NCI-H146 treated with DMSO at 0.1 percent for 48 hours (cell line): Measurements from ENCODE around the gene TSPAN33.

Experiments used
- DNase-seq: peaks from one replicate; lab custom pipeline; 2025; ENCODE audit not compliant: unreplicated experiment; lab: John Stamatoyannopoulos, UW

Gene TSPAN33

GRCh38 chr7:129134356-129134987, 10.0 kb upstream of the TSPAN33 start:
- no peak for DNase-seq

- DNase-seq, result no peak
These were observed 7.4 kb upstream of the TSPAN33 start for GRCh38 chr7:129136887-129137642.

DNA sequence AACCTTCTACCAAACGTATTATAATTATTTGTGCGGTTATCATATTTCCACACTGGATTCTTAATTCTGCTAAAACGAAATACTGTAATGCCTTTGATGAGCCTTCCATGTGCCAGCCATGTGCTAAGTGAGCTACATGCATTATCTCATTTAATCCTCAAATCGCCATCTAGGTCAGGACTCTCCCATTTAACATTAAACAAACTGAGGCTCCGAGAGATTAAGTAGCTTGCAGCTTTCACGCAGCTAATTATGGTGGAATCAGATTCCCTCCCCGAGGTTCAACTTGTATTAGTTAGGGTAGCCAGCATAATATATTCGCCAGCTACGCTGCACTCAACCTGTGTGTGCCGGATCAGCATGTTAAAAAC, 798 bp upstream of the TSPAN33 start:
- no peak for DNase-seq

DNA sequence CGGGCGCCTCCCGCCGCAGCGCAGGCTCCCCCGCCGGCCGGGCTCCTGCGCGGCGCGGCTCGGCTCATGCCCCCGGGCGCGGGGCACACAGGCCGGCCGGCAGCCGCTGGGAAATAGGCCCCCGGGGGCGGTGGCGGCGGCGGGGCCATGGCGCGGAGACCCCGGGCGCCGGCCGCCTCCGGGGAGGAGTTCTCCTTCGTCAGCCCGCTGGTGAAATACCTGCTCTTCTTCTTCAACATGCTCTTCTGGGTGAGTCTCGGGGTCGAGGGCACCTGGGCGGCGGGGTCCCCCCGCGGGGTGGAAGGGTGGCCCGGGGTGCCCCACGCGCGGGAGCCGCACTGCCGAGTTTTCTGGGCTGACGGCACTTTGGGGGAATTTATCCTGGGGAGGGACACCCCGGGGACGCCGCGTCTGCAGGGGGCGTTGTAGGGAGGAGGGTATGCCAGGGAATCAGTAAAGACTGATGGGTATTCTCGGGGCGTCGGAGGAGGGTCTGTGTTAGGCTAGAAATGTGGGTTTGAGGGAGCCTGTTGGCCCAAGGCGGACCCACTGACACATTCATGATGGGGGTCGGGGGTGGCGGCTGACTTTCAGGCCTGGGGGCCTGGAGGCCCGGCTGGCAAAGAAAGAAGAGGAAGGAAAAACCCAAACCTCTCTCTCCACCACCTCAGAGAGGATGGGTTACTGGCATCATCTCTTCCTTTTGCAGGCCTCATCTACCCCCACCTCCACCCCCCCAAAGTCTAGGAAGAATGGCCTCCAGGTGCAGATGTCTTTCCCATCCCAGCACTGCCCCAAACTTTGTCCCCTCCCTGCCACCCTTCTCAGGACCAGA, 544 bp downstream of the TSPAN33 start:
- DNase-seq, result no peak

- DNase-seq, result no peak
These were observed 1.9 kb downstream of the TSPAN33 start for GRCh38 chr7:129146237-129146979.

DNA sequence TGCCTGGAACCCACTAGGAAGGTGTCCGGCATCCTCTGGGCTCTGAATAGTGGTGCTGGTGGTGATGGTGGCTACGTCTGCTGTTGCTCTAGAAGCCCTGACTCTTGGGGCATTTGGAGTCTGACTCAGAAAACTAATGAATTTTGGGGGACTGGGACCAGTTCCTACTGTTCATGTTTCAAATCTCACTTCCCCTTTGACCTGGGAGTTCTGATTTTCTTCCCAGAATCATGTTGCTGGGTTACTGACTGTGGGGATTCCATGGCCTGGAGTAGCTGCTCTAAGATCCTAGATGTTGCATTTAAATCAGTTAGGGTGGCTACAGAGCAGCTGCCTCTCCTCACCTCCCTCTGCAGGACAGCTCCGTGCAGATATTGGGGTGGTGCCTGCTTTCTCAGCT, 3.2 kb downstream of the TSPAN33 start:
- no peak for DNase-seq

DNA sequence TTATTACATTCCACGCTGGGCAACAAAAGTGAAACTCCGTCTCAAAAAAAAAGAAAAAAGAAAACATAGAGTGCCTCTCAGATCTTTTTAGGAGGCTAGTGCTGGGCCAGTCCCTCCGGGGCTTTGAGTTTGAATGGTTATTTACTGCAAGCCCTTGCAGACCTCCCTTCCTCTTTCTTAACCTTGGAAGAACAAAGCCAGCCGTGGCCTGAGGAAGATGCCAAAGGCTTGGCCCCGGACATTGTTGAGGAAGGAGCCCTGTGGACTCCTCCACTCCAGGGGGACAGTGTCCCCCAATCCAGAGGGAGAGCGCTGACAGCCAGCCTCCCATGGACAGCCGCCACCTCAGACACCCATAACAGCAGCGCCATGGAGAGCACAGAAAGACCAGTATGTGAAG, 5.0 kb downstream of the TSPAN33 start:
- DNase-seq, result no peak

DNA sequence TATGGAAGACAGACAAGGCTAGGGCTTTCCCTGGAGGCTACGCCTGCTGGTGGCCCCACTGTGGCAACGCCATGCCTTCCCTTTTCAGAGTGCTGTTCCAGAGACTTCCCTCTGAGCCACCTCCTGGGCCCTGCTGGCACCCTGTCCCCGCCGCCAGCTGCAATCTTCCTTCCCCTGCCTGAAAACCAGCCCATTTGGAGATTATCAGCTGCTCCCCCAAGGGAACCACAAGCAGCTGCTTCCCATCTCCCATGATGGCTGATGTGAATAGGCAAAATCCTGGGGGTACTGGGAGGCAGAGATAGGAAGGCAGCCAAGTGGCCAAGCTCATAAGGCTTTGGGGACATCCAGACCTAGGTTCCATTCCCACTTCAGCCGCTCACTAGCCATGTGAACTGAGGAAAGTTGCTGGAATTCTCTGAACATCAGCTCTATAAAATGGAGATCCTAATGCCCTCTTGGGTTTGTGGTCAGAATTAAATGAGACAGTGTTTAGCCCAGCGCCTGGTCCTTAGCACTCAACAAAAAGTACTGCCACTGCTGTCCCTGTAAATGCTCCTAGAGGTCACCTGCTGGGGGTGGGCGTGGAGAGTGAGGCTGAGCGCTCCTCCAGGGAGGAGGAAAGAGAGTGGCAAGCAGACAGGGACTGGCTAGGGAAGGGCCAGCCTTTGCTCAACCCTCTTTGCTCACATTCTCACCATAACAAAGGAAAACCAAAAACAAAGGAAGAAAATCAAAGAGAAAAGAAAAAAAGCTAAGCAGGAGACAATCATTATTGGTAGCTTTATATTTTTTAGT, 5.9 kb downstream of the TSPAN33 start:
- no peak for DNase-seq

- DNase-seq, result no peak
These were observed 13.1 kb downstream of the TSPAN33 start for GRCh38 chr7:129157651-129158050.

DNA sequence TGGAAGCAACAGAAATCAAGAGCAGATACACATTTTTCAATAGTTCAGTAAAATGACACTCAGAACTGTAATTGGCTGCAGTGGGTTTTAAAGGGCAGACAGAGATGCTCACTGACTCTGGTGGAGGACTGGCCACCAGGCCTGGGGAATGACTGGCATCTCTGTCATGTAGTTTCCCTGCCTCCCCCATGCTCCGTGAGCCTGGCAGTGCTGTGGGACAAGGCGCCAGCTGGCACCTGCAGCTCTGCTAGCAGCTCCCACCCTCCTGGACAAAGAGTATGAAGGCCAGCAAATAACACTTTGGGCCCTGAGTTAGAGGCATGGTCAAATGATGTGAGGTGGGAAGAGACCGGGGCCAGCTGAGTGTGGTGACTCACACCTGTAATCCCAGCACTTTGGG, 15.0 kb downstream of the TSPAN33 start:
- no peak for DNase-seq

DNA sequence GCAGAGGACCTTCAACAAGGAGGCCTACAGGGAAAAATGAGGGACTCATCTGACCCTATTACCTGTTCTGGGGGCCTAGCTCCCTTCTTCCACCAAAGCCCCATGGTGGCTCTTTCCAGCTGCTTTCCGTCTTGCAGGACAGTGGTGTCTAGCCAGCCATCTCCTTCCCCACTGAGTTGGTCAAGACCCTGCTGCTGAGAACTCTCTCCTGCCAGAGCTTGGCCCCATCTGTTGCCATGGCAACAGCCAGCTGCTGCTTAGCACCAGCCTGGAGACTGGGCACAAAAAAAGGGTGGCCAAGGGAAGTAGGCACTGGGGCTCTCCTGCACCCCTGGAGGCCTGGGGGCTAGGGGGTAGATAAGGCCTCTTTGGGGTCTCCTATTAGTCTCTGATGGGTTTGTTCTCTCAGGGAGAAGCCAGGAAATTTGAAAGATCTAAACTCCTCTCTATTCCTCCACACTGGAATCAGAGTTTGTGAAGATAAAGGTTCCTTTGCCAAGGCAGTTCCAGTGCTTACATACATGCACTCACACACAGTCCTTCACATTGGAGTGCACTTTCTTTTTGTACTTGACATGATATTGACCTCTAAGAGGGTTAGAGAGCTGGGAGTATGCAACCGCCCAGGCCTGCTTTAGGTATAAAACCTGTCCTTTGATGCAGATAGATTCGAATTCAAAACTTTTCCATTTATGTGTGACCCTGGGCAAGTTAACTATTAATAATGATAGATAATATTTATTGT, 15.8 kb downstream of the TSPAN33 start:
- peak; percentile 10 for DNase-seq

GRCh38 chr7:129161524-129162225, 17.2 kb downstream of the TSPAN33 start:
- no peak for DNase-seq

- no peak for DNase-seq
These were observed 18.2 kb downstream of the TSPAN33 start for GRCh38 chr7:129162732-129163131.

DNA sequence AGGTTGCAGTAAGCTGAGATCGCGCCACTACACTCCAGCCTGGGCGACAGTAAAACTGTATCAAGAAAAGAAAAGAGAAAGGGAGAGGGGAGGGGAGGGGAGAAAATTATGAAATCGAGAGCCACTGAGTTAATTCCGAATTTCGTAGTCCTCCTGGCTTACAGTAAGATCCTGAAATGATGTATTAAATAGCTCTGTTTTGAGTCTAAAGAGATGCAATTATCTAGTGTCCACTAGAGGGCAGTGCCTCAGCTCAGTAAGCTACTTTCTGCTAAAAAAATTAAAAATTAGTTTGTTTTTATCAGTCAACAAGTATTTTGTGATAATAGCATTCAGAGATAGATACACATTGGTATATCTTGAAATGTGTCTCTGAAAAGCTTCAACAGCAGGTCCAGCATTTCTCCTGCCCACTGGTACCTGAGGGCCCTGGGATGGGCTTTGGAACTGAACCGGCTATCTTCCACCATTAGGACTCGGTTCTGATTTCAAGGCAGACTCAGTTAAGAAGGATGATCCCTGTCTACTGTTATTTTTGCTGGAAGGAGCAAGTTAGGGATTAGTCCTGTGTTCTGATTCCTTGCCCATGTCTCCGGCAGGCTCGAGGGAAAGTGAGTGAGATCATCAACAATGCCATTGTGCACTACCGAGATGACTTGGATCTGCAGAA, 19.5 kb downstream of the TSPAN33 start:
- peak; percentile 27 for DNase-seq

- DNase-seq, result no peak
These were observed 22.2 kb downstream of the TSPAN33 start for GRCh38 chr7:129166745-129167144.

GRCh38 chr7:129167817-129168216, 23.3 kb downstream of the TSPAN33 start:
- no peak for DNase-seq

- no peak for DNase-seq
These were observed 23.9 kb downstream of the TSPAN33 start for GRCh38 chr7:129168231-129169021.

- DNase-seq, result no peak
These were observed 24.7 kb downstream of the TSPAN33 start for GRCh38 chr7:129169171-129169671.
